Stimulated activated CD4-positive, alpha-beta T cell treated with anti-CD3 and anti-CD28 coated beads, TNF-alpha, amount 100 ng/mL, for 4 hours (primary cell): ENCODE data around the gene BRD1.
"Not testable (repeated sequence)": the region's sequence is repeated elsewhere in the genome, so short reads cannot be mapped to it uniquely, and the experiment has no call there.

ENCODE experiments used
- DNase-seq, 3 experiments: peaks; one replicate each; pipeline ENCODE4 v3.0.0-alpha.2; 2020; ENCODE audit warnings: low read depth in 3 of 3

The BRD1 gene

GRCh38 chr22:49853981-49854831 is 26.5 kb upstream of the BRD1 start:
- no peak for DNase-seq

GRCh38 chr22:49852898-49853894 is 25.5 kb upstream of the BRD1 start, which contains the start of gene ZBED4:
TSS of gene ZBED4 (plus strand) at chr22:49853844. CDS start at chr22:49883663, 29,819 bp downstream.
- DNase-seq = peak; percentile 96 to 98 (median 97)

GRCh38 chr22:49852568-49852897 is 24.9 kb upstream of the BRD1 start:
- not testable (repeated sequence) for DNase-seq

GRCh38 chr22:49850959-49851802 is 23.5 kb upstream of the BRD1 start:
- DNase-seq = no peak

- DNase-seq = no peak
Observed at GRCh38 chr22:49850021-49850911, 22.6 kb upstream of the BRD1 start.

GRCh38 chr22:49849161-49850020 is 21.7 kb upstream of the BRD1 start:
- DNase-seq = no peak

- DNase-seq = no peak
Observed at GRCh38 chr22:49848690-49849160, 21.1 kb upstream of the BRD1 start.

- no peak for DNase-seq
Observed at GRCh38 chr22:49847751-49848689, 20.3 kb upstream of the BRD1 start.

GRCh38 chr22:49845666-49846459 is 18.2 kb upstream of the BRD1 start:
- DNase-seq = no peak

GRCh38 chr22:49845241-49845640 is 17.6 kb upstream of the BRD1 start:
- no peak for DNase-seq

- DNase-seq = peak; percentile 47 to 85 (median 79)
Observed at GRCh38 chr22:49838771-49839717, 11.4 kb upstream of the BRD1 start.

GRCh38 chr22:49833340-49834007 is 5.8 kb upstream of the BRD1 start:
- no peak for DNase-seq

GRCh38 chr22:49829044-49829853 is 1.6 kb upstream of the BRD1 start:
- DNase-seq = no peak

- DNase-seq = no peak
Observed at GRCh38 chr22:49828599-49828965, 909 bp upstream of the BRD1 start.

GRCh38 chr22:49827271-49827852 is 311 bp downstream of the BRD1 start:
- no peak for DNase-seq
